ENCODE data around the gene LCT. TPM values are rescaled to one million over a fixed set of nuclear protein-coding genes. Genes with fewer than 3 reads are reported as not detected.

LCT gene
- total RNA-seq, 1 experiment from 2014 or later: 1.3 TPM

- DNase-seq: no peak
- no peaks in the 10 kb centered on the region for H3K27me3 Mint-ChIP-seq (ENCODE audit: unreplicated experiment)
- no peaks in the 10 kb centered on the region for H3K4me1 Mint-ChIP-seq (ENCODE audit: low read depth, unreplicated experiment)
- intact Hi-C loops (cut with micrococcal nuclease; ENCODE audit: unreplicated experiment): no loop called here
- H3K9me3 Mint-ChIP-seq (ENCODE audit: low read depth, unreplicated experiment): no peaks in the 10 kb centered on the region
- no peak overlapping the region for H3K27ac Mint-ChIP-seq (ENCODE audit: unreplicated experiment)
- CTCF ChIA-PET: no interaction called here
- BruUV-seq (replicated peaks): no TSS peak
- H3K4me3 Mint-ChIP-seq (ENCODE audit: low read depth, unreplicated experiment): no peak overlapping the region
- peaks cover 59% of the 10 kb centered on the region for H3K36me3 Mint-ChIP-seq (ENCODE audit: insufficient read depth, unreplicated experiment)
- TF ChIP-seq, protein P1, sequence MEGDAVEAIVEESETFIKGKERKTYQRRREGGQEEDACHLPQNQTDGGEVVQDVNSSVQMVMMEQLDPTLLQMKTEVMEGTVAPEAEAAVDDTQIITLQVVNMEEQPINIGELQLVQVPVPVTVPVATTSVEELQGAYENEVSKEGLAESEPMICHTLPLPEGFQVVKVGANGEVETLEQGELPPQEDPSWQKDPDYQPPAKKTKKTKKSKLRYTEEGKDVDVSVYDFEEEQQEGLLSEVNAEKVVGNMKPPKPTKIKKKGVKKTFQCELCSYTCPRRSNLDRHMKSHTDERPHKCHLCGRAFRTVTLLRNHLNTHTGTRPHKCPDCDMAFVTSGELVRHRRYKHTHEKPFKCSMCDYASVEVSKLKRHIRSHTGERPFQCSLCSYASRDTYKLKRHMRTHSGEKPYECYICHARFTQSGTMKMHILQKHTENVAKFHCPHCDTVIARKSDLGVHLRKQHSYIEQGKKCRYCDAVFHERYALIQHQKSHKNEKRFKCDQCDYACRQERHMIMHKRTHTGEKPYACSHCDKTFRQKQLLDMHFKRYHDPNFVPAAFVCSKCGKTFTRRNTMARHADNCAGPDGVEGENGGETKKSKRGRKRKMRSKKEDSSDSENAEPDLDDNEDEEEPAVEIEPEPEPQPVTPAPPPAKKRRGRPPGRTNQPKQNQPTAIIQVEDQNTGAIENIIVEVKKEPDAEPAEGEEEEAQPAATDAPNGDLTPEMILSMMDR (IDR thresholded peaks at IDR 0.05; ENCODE audit: unreplicated experiment): no peak
Observed at GRCh38 chr2:135762022-135762421, 75.0 kb downstream of the LCT start.

- no peak for DNase-seq
- intact Hi-C loops (cut with micrococcal nuclease; ENCODE audit: unreplicated experiment): no loop called here
- H3K9me3 Mint-ChIP-seq (ENCODE audit: low read depth, unreplicated experiment): no peaks in the 10 kb centered on the region
- TF ChIP-seq, protein P1 (IDR thresholded peaks at IDR 0.05; ENCODE audit: unreplicated experiment): no peak
- no peaks in the 10 kb centered on the region for H3K27me3 Mint-ChIP-seq (ENCODE audit: unreplicated experiment)
- CTCF ChIA-PET: no interaction called here
- peaks cover 56% of the 10 kb centered on the region for H3K36me3 Mint-ChIP-seq (ENCODE audit: insufficient read depth, unreplicated experiment)
- H3K27ac Mint-ChIP-seq (ENCODE audit: unreplicated experiment): no peak overlapping the region
- no TSS peak for BruUV-seq (replicated peaks)
- no peaks in the 10 kb centered on the region for H3K4me1 Mint-ChIP-seq (ENCODE audit: low read depth, unreplicated experiment)
- no peak overlapping the region for H3K4me3 Mint-ChIP-seq (ENCODE audit: low read depth, unreplicated experiment)
Observed at GRCh38 chr2:135756692-135757091, 80.3 kb downstream of the LCT start.

GRCh38 chr2:135755573-135755972, 81.4 kb downstream of the LCT start:
- Mint-ChIP-seq H3K36me3 (ENCODE audit: insufficient read depth, unreplicated experiment) (peaks cover 54% of the 10 kb centered on the region), H3K27ac (ENCODE audit: unreplicated experiment) (no peak overlapping the region), H3K4me3 (ENCODE audit: low read depth, unreplicated experiment) (no peak overlapping the region), H3K9me3 (ENCODE audit: low read depth, unreplicated experiment) (no peaks in the 10 kb centered on the region), H3K27me3 (ENCODE audit: unreplicated experiment) (no peaks in the 10 kb centered on the region), H3K4me1 (ENCODE audit: low read depth, unreplicated experiment) (no peaks in the 10 kb centered on the region)
- CTCF ChIA-PET: interaction anchor here (0.5 kb wide), 1 partner anchor 84 kb away, joined by 3 read pairs; no protein-coding TSS in a partner anchor
- no peak for DNase-seq
- intact Hi-C loops (cut with micrococcal nuclease; ENCODE audit: unreplicated experiment): no loop called here
- no TSS peak for BruUV-seq (replicated peaks)
- TF ChIP-seq, protein P1 (IDR thresholded peaks at IDR 0.05; ENCODE audit: unreplicated experiment): no peak

GRCh38 chr2:135745545-135745944, 91.4 kb downstream of the LCT start:
- no peak for DNase-seq
- BruUV-seq (replicated peaks): no TSS peak
- H3K4me3 Mint-ChIP-seq (ENCODE audit: low read depth, unreplicated experiment): no peak overlapping the region
- peaks cover 55% of the 10 kb centered on the region for H3K36me3 Mint-ChIP-seq (ENCODE audit: insufficient read depth, unreplicated experiment)
- intact Hi-C loops (cut with micrococcal nuclease; ENCODE audit: unreplicated experiment): no loop called here
- TF ChIP-seq, protein P1 (IDR thresholded peaks at IDR 0.05; ENCODE audit: unreplicated experiment): no peak
- no peaks in the 10 kb centered on the region for H3K9me3 Mint-ChIP-seq (ENCODE audit: low read depth, unreplicated experiment)
- no peaks in the 10 kb centered on the region for H3K27me3 Mint-ChIP-seq (ENCODE audit: unreplicated experiment)
- no peak overlapping the region for H3K27ac Mint-ChIP-seq (ENCODE audit: unreplicated experiment)
- CTCF ChIA-PET: interaction anchor here (0.9 kb wide), 1 partner anchor 757 kb away, joined by 3 read pairs; no protein-coding TSS in a partner anchor
- peaks cover 28% of the 10 kb centered on the region for H3K4me1 Mint-ChIP-seq (ENCODE audit: low read depth, unreplicated experiment)
